ENCODE measurements around the gene OR14C36.

The OR14C36 gene

DNA sequence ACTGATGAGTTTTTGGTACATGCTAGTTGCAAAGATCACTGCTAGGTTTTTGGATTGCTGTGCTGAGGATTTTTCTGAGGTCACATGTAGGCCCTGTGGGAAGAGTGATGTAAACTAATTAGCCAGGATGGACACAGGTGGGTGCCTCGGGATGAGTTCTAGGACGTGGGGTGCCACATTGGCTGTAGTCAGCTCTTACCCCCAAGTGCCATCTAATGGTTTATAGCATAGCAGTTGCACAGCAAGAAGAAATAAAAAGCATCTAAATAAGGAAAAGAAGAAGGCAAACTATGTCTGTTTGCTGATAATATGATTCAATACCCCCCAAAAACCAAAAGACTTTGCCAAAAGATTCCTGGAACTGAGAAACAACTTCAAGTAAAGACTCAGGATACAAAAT is 44.5 kb downstream of the OR14C36 start (continued):
- TF ChIP-seq ZNF544 (tag by site-specific recombination; IDR thresholded peaks at IDR 0.05) (no peak), ZNF664 (tag by site-specific recombination; IDR thresholded peaks at IDR 0.05) (no peak), ZNF248 (tag by site-specific recombination; IDR thresholded peaks at IDR 0.05) (no peak), WT1 (tag by site-specific recombination; IDR thresholded peaks at IDR 0.05) (no peak), ZNF473 (tag by site-specific recombination; IDR thresholded peaks at IDR 0.05) (no peak), OVOL3 (tag by site-specific recombination; IDR thresholded peaks at IDR 0.05) (no peak), ZXDB (tag by site-specific recombination; IDR thresholded peaks at IDR 0.05) (no peak)
- TF ChIP-seq, protein P1, sequence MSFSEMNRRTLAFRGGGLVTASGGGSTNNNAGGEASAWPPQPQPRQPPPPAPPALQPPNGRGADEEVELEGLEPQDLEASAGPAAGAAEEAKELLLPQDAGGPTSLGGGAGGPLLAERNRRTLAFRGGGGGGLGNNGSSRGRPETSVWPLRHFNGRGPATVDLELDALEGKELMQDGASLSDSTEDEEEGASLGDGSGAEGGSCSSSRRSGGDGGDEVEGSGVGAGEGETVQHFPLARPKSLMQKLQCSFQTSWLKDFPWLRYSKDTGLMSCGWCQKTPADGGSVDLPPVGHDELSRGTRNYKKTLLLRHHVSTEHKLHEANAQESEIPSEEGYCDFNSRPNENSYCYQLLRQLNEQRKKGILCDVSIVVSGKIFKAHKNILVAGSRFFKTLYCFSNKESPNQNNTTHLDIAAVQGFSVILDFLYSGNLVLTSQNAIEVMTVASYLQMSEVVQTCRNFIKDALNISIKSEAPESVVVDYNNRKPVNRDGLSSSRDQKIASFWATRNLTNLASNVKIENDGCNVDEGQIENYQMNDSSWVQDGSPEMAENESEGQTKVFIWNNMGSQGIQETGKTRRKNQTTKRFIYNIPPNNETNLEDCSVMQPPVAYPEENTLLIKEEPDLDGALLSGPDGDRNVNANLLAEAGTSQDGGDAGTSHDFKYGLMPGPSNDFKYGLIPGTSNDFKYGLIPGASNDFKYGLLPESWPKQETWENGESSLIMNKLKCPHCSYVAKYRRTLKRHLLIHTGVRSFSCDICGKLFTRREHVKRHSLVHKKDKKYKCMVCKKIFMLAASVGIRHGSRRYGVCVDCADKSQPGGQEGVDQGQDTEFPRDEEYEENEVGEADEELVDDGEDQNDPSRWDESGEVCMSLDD (tag by site-specific recombination; IDR thresholded peaks at IDR 0.05), result no peak

Data from HEK293 (cell line).